HG02870 (cell line): ENCODE results near the gene APOL2.
"Not testable (repeated sequence)": the region's sequence is repeated elsewhere in the genome, so short reads cannot be mapped to it uniquely, and the experiment has no call there.

Experiments used
- ATAC-seq: cut with Tn5 transposase; IDR thresholded peaks from one replicate; pipeline ENCODE4 v1.9.1; 2021; ENCODE audit warnings: mild to moderate bottlenecking, moderate library complexity; ENCODE audit not compliant: unreplicated experiment

APOL2 gene, protein sequence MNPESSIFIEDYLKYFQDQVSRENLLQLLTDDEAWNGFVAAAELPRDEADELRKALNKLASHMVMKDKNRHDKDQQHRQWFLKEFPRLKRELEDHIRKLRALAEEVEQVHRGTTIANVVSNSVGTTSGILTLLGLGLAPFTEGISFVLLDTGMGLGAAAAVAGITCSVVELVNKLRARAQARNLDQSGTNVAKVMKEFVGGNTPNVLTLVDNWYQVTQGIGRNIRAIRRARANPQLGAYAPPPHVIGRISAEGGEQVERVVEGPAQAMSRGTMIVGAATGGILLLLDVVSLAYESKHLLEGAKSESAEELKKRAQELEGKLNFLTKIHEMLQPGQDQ

GRCh38 chr22:36239401-36240171 is at the start of gene APOL2:
TSS of gene APOL2 (minus strand) at chr22:36239527. CDS start at chr22:36233162, 6,365 bp downstream.
- peak; percentile 90 for ATAC-seq

DNA sequence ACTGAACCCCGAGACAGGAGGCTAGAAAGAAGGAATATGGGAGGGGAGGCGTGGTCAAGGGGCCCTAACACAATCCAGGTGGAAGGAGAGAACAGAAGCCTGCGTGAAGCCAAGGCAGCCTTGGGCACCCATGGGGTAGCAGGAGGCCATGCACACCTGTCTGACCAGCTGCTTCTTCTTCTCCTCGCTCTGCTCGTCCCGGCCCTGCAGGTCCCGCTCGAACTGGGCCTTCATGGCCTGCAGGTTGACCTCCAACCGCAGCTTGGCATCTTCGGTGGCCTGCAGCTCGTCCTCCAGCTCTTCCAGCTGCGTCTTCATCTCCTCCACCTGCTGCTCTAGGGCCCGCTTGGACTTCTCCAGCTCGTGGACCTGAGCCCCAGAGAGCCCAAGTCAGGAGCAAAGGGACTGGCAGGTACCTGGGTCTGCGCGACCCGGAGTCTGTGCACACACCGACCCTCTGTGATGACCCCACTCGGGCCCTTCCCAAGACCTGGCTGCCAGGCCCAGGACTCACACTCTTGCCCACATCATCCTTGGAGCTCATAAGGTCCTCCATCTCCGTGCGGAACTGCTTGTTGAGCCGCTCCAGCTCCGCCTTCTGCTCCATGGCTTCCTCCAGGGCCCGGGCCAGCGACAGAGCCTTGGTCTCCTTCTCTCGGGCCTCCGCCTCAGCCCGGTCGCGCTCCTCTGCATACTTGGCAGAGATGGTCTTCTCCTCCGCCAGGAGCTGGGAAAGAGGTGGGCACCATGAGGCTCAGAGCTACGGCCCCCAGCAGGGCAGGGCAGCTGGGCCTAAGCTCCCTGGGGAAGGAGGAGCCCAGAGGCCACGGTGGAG is 49.5 kb upstream of the APOL2 start:
- ATAC-seq: no peak

GRCh38 chr22:36287881-36288515 is 48.7 kb upstream of the APOL2 start:
- no peak for ATAC-seq

DNA sequence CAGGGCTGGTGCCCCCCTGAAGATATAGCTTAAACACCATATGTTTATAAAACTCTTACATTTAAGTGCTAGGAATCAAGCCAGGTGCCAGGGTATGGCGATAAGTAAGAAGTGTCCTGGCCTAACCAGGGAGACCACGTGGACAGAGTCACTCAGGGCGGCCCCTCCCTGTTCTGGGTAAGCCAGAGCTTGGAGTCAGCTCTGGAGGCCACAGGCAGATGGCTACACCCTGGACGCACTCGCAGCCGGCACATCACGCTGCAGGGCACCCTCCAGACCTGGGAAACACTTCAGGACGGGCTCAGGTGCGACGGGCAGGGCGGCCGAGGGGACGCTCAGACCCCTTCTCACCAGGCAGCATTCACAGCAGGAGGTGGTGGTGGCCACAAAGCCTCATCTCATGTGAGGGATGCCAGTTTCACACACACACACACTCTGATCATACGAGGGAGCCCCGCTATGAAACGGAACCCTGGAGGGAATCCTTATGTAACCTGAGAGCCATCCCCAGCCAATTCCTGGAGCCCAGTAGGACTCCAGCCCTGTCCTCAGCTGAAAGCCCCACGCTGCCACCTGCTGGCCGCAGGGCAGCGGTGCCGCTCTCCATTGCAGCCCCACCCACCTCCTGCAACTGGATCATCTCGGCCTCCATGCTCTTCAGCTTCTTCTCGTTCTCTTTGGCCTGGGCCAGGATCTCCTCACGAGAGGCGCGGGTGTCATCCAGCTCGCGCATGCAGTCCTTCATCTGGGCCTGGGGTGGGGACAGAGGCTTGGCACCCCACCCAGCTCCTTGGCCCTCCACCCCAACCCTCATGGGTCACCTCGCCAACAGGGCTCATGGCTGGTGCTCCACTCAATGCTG is 47.0 kb upstream of the APOL2 start:
- no peak for ATAC-seq

- ATAC-seq: no peak
Measured at GRCh38 chr22:36285545-36285944, 46.2 kb upstream of the APOL2 start.

DNA sequence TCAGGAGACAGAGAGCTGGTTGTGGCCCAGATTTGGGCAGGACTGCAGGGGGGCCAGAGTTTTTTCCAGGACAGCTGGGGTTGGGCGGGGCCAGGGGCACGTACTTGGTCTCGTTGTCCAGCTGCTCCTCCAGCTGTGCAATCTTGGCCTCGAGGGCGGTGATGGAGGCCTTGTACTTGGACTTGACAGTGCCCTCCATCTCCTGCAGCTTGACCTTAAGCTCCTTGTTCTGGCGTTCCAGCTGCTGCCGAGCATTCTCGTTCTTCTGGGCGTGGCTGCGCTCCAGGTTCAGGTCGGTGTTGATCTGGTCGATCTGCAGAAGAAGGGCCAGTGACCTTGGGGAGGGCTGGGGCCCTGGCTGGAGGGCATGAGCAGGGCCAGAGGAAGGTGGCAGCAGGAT is 45.7 kb upstream of the APOL2 start:
- ATAC-seq: no peak

DNA sequence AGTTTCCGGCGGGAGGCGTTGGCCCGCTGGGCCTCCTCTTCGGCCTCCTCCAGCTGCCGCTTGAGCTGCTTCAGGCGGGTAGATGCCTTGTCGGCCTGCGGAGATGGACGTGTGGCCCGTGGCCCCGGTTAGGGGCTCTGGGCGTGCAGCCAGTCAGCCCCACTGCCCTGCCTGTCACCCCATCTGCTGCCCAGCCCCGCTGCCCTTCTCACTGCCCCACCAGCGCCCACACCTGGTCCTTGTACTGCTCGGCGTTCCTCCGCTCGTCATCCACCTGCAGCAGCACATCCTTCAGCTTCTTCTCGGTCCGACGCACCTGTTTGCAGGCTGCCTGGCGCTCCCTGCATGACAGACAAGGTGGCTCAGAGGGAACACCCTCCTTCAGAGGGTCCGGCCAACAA is 44.8 kb upstream of the APOL2 start:
- ATAC-seq: no peak

DNA sequence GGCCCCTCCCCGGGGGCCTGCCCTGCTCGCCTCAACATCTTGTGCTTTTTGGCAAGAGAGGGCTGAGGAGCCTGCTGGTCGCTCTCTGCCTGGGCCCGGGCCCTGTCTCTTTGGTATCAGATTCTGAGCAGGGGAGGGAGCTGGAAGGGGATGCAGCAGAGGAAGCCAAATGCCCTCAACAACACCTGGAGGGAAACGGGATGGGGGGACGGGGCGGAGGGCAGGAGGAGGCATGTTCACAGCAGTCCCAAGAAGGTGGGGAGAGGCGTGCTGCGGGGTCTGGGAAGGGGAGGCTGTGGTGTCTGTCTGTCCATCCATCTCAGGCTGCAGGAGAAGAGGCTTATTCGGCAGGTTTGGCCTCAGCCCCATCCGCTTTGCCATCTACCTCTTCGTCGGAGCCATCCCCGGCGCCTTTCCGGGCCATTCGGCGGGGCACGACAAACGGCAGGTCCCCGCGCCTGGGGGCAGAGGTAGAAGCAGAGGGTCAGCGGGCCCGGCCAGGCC is 43.1 kb upstream of the APOL2 start:
- no peak for ATAC-seq

DNA sequence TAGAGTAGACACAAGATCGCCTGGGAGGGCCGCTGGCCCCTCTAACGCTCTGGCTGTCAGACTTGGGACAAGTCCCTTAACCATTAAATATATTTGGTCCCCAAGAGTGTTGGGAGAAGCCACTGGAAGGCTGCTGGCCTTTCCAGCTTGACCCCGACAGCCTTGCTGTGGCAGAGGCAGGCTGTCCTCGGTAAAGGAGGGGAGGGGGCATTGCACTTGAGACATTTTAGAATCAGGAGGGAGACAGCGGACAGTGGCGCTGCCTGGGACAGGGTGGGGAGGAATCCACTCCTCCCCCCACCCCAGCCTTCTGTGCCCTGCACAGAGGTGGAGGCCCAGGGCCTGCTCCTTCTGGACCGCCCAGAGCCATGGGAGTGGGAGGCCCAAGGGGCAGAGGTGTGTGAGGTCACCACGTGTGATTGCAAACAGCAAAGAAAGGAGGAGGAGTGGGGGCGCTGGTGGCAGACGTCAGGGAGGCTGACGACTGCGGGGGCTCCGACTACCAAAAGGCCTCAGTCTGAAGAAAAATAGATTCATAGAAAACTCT is 42.5 kb upstream of the APOL2 start:
- no peak for ATAC-seq

DNA sequence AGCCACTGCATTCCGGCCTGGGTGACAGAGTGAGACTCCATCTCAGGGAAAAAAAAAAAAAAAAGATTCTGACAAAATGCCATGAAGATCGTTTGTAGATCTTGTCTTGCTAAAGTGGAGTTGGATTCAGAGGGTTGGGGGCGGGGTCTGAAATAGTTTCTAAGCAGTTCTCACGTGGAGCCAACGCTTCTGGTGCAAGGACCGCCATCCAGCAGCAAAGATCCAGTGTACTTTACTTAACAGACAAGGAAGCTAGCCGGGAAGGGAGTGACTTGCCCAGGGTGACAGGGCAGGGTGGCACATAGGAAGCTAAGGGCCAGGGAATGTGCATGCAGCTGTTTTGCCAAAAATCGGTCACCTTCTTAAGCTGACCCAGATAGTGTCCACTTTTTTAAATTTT is 41.1 kb upstream of the APOL2 start:
- ATAC-seq: no peak

DNA sequence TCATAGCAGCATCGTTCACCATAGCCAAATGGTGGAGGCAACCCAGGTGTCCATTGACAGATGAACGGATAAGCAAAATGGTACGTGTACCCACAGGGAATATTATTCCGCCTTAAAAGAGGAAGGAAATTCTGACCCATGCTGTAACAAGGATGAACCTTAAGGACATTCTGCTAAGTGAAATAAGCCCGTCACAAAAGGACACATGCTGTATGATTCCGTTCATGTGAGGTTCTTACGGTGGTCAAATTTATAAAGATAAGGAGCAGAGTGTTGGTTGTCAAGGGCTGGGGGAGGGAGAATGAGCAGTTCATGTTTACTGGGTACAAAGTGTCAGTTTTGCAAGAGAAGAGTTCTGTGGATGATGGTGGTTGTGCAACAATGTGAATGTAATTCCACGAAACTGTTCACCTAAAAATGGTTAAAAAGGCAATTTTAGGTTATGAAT is 39.9 kb upstream of the APOL2 start:
- no peak for ATAC-seq

DNA sequence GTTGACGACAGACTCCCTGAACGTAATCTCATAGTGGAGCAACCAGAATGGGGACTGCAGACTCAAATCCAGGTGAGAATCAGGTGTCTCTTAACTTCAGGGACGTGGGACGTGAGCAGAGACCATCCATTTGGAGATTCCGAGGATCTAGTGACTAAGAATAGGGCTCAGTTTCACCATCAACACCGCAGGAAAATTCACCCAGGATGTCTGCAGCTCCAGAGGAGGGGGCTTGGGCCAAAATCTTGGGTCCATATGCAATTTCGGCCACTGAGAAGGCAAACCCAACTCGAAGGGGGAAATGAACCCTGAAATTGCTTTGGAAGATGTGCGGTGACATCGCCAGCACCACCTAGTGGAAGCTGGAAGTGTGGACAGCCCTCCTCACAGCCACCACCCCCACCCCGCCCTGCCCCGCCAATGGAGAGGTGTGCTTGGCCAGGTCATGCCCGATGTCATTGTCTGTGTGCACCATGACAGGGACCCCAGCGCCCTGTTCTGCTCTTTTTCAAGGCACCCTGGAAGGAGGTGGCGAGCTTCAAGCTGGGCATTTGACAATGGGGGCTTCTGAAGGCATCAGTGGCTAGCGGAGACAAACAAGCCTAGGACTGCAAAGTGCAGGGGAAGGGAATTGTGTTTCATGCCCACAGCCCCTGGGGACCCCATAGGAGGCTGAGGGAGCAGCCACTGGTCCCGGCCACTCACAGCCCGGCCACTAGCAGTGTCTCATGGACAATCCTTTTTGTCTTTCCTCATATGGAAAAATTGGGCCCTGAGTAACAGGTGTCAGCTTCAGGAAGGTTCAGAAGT is 38.4 kb upstream of the APOL2 start:
- ATAC-seq: no peak

DNA sequence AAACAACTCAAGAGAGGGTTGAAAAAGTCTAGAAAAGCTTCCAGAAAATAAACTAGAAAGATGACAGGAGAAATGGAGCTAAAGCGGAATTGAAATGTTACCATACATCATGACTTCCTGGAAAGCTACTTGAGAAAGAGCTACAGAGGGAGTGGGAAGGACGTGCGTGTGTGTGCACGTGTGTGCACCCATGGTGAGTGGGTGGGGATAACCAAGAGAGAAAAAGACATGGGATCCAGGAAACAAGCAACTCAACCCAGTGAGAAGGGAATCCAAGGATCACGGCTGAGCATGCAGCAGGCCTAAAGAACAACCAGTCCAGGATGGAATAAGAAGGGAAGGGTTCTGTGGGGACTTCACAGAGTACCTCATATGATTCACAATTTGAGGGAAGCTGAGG is 35.2 kb upstream of the APOL2 start:
- no peak for ATAC-seq

GRCh38 chr22:36271951-36272350 is 32.6 kb upstream of the APOL2 start:
- not testable (repeated sequence) for ATAC-seq

DNA sequence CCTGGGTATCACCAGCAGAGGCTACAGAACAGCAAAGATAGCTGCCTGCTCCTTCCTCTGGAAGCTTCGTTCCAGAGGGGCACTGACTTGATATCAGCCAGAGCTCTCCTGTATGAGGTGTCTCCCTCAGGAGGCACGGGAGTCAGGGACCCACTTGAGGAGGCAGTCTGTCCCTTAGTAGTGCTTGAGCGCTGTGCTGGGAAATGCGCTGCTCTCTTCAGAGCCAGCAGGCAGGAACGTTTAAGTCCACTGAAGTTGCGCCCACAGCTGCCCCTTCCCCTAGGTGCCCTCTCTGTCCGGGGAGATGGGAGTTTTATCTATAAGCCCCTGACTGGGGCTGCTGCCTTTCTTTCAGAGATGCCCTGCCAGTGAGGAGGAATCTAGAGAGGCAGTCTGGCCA is 31.9 kb upstream of the APOL2 start:
- not testable (repeated sequence) for ATAC-seq

GRCh38 chr22:36267896-36268485 is 28.7 kb upstream of the APOL2 start:
- no peak for ATAC-seq

GRCh38 chr22:36267058-36267457 is 27.7 kb upstream of the APOL2 start:
- ATAC-seq: no peak
